NT2/D1 (cell line): ENCODE data around the gene LILRA1.
"Not testable (repeated sequence)": the region's sequence is repeated elsewhere in the genome, so short reads cannot be mapped to it uniquely, and the experiment has no call there.

ENCODE experiments used
- DNase-seq: peaks from one replicate; pipeline ENCODE4 v3.0.0-alpha.2; 2011; ENCODE audit warnings: low read depth, low spot score
- H3K27me3 ChIP-seq: 2 replicates; pipeline ENCODE4 v1.6.0; 2011; ENCODE audit warnings: mild to moderate bottlenecking; ENCODE audit not compliant: insufficient read length, insufficient read depth
- H3K36me3 ChIP-seq: 2 replicates; pipeline ENCODE4 v1.6.1; 2011; ENCODE audit warnings: mild to moderate bottlenecking, low read length, mixed read lengths; ENCODE audit not compliant: insufficient read depth, insufficient read length
- H3K4me1 ChIP-seq: 2 replicates; pipeline ENCODE4 v1.5.1; 2011; ENCODE audit not compliant: insufficient read depth, insufficient read length
- H3K4me3 ChIP-seq: 2 replicates; pipeline ENCODE4 v1.5.1; 2011; ENCODE audit warnings: low read depth; ENCODE audit not compliant: insufficient read length
- H3K9ac ChIP-seq: 2 replicates; pipeline ENCODE4 v1.6.0; 2011; ENCODE audit warnings: low read depth; ENCODE audit not compliant: insufficient read length
- H3K9me3 ChIP-seq: 2 replicates; pipeline ENCODE4 v1.5.1; 2011; ENCODE audit warnings: mild to moderate bottlenecking, low read length; ENCODE audit not compliant: insufficient read depth
- SUZ12 ChIP-seq: IDR thresholded peaks from 2 replicates; pipeline ENCODE4 v1.6.1; 2011; ENCODE audit not compliant: insufficient read length, insufficient read depth; ENCODE audit errors: extremely low read depth
- YY1 ChIP-seq: IDR thresholded peaks from 2 replicates; pipeline ENCODE4 v1.6.1; 2011; ENCODE audit not compliant: insufficient read length, insufficient read depth
- ZNF274 ChIP-seq: IDR thresholded peaks from 2 replicates; pipeline ENCODE4 v1.6.1; 2011; ENCODE audit warnings: mild to moderate bottlenecking, low read depth, low read length

The LILRA1 gene

DNA sequence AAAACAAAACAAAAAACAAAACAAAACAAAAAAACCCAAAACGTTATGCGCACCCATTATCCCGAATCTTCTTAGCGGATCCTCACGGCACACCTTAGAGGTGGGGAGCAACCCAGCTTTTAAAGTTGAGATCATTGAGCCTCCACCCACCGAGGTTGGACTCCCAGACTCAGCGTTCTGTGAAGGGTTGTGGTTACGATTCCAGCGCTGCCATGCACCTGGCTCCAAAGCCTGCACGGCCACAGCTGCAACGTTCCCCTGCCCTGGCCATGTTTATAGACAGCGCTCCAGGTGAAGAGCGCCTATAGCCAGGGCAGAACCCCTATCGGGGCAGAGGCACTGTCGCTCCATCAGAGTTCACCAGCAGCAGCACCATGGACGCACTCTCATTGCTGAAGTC lies 38.5 kb upstream of the LILRA1 start:
- no peaks in the 10 kb centered on the region for H3K4me1 ChIP-seq
- no peak for TF ChIP-seq ZNF274
- TF ChIP-seq SUZ12, result no peak
- no peak for TF ChIP-seq YY1
- no peak overlapping the region for H3K9ac ChIP-seq
- no peaks in the 10 kb centered on the region for H3K36me3 ChIP-seq
- no peaks in the 10 kb centered on the region for H3K27me3 ChIP-seq
- H3K4me3 ChIP-seq, result no peak overlapping the region
- no peak for DNase-seq
- H3K9me3 ChIP-seq, result no peaks in the 10 kb centered on the region

DNA sequence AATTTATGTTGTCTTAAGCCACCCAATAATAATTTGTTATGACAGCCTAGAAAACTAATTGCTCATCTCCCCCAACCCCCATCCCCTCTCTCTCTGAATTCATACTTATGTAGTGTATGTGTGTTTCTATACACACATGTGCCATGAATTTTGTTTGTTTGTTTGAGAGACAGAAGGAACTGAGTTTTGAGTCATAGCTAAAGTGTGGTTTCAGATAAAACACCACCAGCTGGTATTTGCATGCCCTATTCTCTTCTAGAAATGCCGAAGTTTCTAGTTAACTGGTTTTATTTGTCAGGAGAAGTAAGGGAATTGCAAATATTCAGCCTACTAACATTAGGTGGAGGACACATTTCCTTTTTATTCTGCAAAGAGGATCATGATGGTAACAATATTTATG lies 37.2 kb upstream of the LILRA1 start:
- Histone ChIP-seq H3K27me3 (no peaks in the 10 kb centered on the region), H3K4me1 (no peaks in the 10 kb centered on the region), H3K4me3 (no peak overlapping the region), H3K9ac (no peak overlapping the region), H3K36me3 (no peaks in the 10 kb centered on the region), H3K9me3 (no peaks in the 10 kb centered on the region)
- TF ChIP-seq YY1, result no peak
- TF ChIP-seq ZNF274, result no peak
- TF ChIP-seq SUZ12, result no peak
- no peak for DNase-seq

DNA sequence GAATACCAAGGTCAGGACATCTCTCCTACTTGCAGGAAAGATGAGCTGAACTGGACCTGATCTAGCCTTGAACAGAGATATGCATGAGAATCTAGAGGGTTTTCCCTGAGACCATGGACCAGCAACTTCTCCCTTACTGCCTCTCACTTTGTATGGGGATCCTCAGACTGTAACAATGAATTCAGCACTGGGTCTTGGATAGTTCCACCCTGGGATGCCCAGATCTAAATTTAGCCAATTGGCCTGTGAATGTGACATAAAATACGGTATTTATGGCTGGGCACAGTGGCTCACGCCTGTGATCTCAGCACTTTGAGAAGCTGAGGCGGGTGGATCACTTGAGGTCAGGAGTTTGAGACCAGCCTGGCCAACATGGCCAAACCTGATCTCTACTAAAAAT lies 35.1 kb upstream of the LILRA1 start:
- H3K9ac ChIP-seq, result no peak overlapping the region
- no peak for TF ChIP-seq SUZ12
- TF ChIP-seq ZNF274, result no peak
- no peak for TF ChIP-seq YY1
- H3K36me3 ChIP-seq, result no peaks in the 10 kb centered on the region
- H3K4me3 ChIP-seq, result no peak overlapping the region
- DNase-seq, result no peak
- H3K4me1 ChIP-seq, result no peaks in the 10 kb centered on the region
- H3K27me3 ChIP-seq, result no peaks in the 10 kb centered on the region
- H3K9me3 ChIP-seq, result no peaks in the 10 kb centered on the region

DNA sequence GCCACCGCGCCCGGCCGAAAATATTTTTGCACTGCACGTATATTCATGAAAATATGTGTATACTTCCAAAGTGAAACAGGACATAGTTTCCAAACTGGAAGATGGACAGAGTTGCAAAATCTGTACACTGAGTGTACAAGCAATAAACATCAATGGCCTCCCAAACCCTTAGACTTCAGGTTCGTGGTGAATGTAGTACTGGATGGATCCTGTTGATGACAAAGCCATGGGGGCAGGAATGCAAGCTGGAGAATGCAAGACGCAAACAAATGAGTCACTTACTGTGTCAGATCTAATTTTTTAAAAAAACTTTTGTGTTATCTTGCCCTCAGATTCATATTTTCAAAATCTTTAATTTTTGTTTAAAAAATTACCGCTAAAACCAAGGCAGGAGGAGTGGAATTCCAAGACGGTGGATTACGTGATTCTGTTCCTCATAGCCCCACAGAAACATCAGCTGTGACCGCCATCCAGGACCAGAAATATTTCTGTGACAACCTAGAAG lies 32.5 kb upstream of the LILRA1 start:
- Histone ChIP-seq H3K4me1 (no peaks in the 10 kb centered on the region), H3K9me3 (no peaks in the 10 kb centered on the region), H3K9ac (no peak overlapping the region), H3K36me3 (no peaks in the 10 kb centered on the region), H3K4me3 (no peak overlapping the region), H3K27me3 (peaks cover under 1% of the 10 kb centered on the region)
- TF ChIP-seq YY1 (no peak), SUZ12 (no peak), ZNF274 (no peak)
- DNase-seq, result no peak

GRCh38 chr19:54561840-54562239 lies 31.6 kb upstream of the LILRA1 start:
- DNase-seq, result no peak
- Histone ChIP-seq H3K4me3 (no peak overlapping the region), H3K4me1 (no peaks in the 10 kb centered on the region), H3K27me3 (peaks cover 6% of the 10 kb centered on the region), H3K36me3 (no peaks in the 10 kb centered on the region), H3K9ac (no peak overlapping the region), H3K9me3 (no peaks in the 10 kb centered on the region)
- TF ChIP-seq ZNF274, result no peak
- no peak for TF ChIP-seq SUZ12
- TF ChIP-seq YY1, result no peak

- H3K9me3 ChIP-seq, H3K4me3 ChIP-seq, DNase-seq, H3K27me3 ChIP-seq, H3K4me1 ChIP-seq, H3K36me3 ChIP-seq, H3K9ac ChIP-seq: not testable (repeated sequence)
These were observed 30.2 kb upstream of the LILRA1 start for GRCh38 chr19:54563206-54563605.

- Histone ChIP-seq H3K9me3 (no peaks in the 10 kb centered on the region), H3K27me3 (peaks cover 6% of the 10 kb centered on the region), H3K4me1 (peaks cover 3% of the 10 kb centered on the region), H3K9ac (no peak overlapping the region), H3K36me3 (no peaks in the 10 kb centered on the region), H3K4me3 (no peak overlapping the region)
- DNase-seq, result no peak
- TF ChIP-seq YY1, result no peak
- TF ChIP-seq SUZ12, result no peak
- no peak for TF ChIP-seq ZNF274
These were observed 23.1 kb upstream of the LILRA1 start for GRCh38 chr19:54570316-54570715.

DNA sequence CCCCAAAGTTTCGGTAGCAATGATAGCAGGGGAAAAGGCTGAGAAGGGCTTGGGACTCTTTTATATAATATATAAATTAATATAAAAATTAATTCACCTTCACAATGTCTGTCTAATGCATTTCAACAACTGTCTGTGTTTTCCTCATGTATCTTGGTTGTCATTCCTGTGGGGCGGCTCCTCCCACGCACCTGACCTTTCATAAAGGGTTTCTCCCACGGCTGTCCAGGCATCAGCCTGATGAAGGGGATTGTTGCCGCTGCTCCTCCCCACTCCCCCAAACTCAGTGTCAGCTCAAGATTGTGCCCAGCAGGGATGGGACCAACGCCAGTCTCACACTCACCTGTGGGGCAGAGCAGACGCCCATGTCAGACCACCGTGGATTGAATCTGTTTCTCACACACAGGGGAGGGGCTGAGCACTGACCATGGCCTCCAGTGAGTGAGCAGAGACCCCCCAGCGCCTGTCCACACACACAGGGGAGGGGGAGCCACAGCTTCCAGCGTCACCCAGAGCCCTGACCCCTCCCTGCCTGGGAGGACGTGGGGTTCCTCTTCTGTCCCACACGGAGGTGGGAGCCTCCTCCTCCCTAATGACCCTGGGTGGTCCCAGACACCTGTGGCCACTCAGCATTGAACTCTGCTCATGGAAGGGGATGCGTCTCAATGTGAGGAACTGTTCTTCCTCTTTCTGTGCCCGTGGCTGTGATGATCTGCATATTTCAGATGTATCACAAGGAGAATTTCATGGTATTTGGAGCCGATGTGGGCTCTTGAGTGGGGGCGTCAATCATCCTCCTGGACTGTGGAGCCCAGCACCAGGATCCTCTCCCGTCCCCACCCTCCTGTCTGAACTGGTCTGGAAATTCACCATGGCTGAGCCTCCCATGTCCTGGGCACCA lies 21.5 kb upstream of the LILRA1 start:
- H3K9me3 ChIP-seq, H3K4me3 ChIP-seq, H3K36me3 ChIP-seq, DNase-seq, H3K9ac ChIP-seq, H3K4me1 ChIP-seq, H3K27me3 ChIP-seq: not testable (repeated sequence)
